HepG2 (cell line): ENCODE measurements around the gene NOC2L. TPM values are rescaled to one million over a fixed set of nuclear protein-coding genes. Genes with fewer than 3 reads are reported as not detected.

ENCODE experiments used
- CBFB ChIP-seq: sonication (generic); formaldehyde crosslinking; IDR thresholded peaks from 2 replicates; pipeline ENCODE4 v1.4.0; 2020; ENCODE audit warnings: missing genetic modification reagents
- CSRNP2 ChIP-seq: sonication (generic); formaldehyde crosslinking; conservative IDR thresholded peaks from 2 replicates; pipeline ENCODE4 v1.8.0; 2022; ENCODE audit warnings: low read depth, missing genetic modification reagents
- HIC2 ChIP-seq: sonication (generic); formaldehyde crosslinking; IDR thresholded peaks from 2 replicates; pipeline ENCODE4 v1.9.0; 2022; ENCODE audit warnings: low read depth, missing genetic modification reagents
- KDM3A ChIP-seq: IDR thresholded peaks from 2 replicates; pipeline ENCODE4 v1.6.1; 2018; ENCODE audit warnings: low read depth, missing compliant biosample characterization
- KLF16 ChIP-seq, 2 experiments: sonication (generic) in 1 of 2; formaldehyde crosslinking in 1 of 2; IDR thresholded peaks; 2 replicates each; pipeline versions ENCODE4 v1.6.1 to v1.8.0; 2016 to 2023; ENCODE audit warnings: missing genetic modification reagents in 2 of 2, missing compliant biosample characterization in 1 of 2
- NFE2L2 ChIP-seq: fragments of 150-350 bp; IDR thresholded peaks from 2 replicates; pipeline ENCODE4 v1.6.1; 2014; ENCODE audit warnings: low read length
- NFYB ChIP-seq: sonication (generic); formaldehyde crosslinking; IDR thresholded peaks from 2 replicates; pipeline ENCODE4 v1.4.0; 2020; ENCODE audit warnings: missing genetic modification reagents
- NR3C1 ChIP-seq: sonication (generic); formaldehyde crosslinking; IDR thresholded peaks from 2 replicates; pipeline ENCODE4 v1.4.0; 2020; ENCODE audit warnings: missing genetic modification reagents
- PBX2 ChIP-seq: IDR thresholded peaks from 2 replicates; pipeline ENCODE4 v1.6.1; 2016; ENCODE audit warnings: control low read depth
- SAP130 ChIP-seq: IDR thresholded peaks from 2 replicates; pipeline ENCODE4 v1.6.1; 2016; ENCODE audit warnings: low read depth
- TFDP1 ChIP-seq: IDR thresholded peaks from 2 replicates; pipeline ENCODE4 v1.6.1; 2016; ENCODE audit warnings: missing compliant biosample characterization, missing genetic modification reagents, borderline replicate concordance
- ZBED4 ChIP-seq: sonication (generic); formaldehyde crosslinking; IDR thresholded peaks from 2 replicates; pipeline ENCODE4 v1.4.0; 2020; ENCODE audit warnings: missing genetic modification reagents, borderline replicate concordance
- ZNF138 ChIP-seq: sonication (generic); formaldehyde crosslinking; IDR thresholded peaks from 2 replicates; pipeline ENCODE4 v1.5.0; 2020; ENCODE audit warnings: mild to moderate bottlenecking, low read depth, missing genetic modification reagents
- ZNF205 ChIP-seq: IDR thresholded peaks from 2 replicates; pipeline ENCODE4 v1.6.1; 2018; ENCODE audit warnings: missing biosample characterization, missing genetic modification reagents
- ZNF34 ChIP-seq: sonication (generic); formaldehyde crosslinking; IDR thresholded peaks from 2 replicates; pipeline ENCODE4 v1.4.0; 2020; ENCODE audit warnings: mild to moderate bottlenecking, missing genetic modification reagents, borderline replicate concordance
- ZNF558 ChIP-seq: sonication (generic); formaldehyde crosslinking; IDR thresholded peaks from 2 replicates; pipeline ENCODE4 v1.9.0; 2022; ENCODE audit warnings: mild to moderate bottlenecking, missing genetic modification reagents, borderline replicate concordance
- ZNF720 ChIP-seq: sonication (generic); formaldehyde crosslinking; IDR thresholded peaks from 2 replicates; pipeline ENCODE4 v1.4.0; 2020; ENCODE audit warnings: missing genetic modification reagents
- ZNF816 ChIP-seq: sonication (generic); formaldehyde crosslinking; IDR thresholded peaks from 2 replicates; pipeline ENCODE4 v1.8.0; 2022; ENCODE audit warnings: missing genetic modification reagents, mild to moderate bottlenecking, borderline replicate concordance
- ZNF883 ChIP-seq: sonication (generic); formaldehyde crosslinking; IDR thresholded peaks from 2 replicates; pipeline ENCODE4 v1.5.1; 2020; ENCODE audit warnings: mild to moderate bottlenecking, missing genetic modification reagents; ENCODE audit errors: not compliant biosample characterization
- ZSCAN31 ChIP-seq: sonication (generic); formaldehyde crosslinking; IDR thresholded peaks from 2 replicates; pipeline ENCODE4 v1.5.0; 2020; ENCODE audit warnings: low read depth, mild to moderate bottlenecking, missing genetic modification reagents
- polyA plus RNA-seq, 8 experiments: library from polyadenylated mRNA; depleted of rRNA in 3 of 8; stranded (reverse) in 7 of 8; unstranded in 1 of 8; fragments of >200 nt; fragmentation: Illumina TruSeq in 4 of 8; extraction: Trizol in 4 of 8; gene quantifications; 2 replicates each; pipeline versions ENCODE4 v1.2.1 to v1.2.3, GENCODE V29; 2011 to 2016; ENCODE audit warnings: low read depth in 4 of 8, missing spikeins in 1 of 8, mixed read lengths in 1 of 8; ENCODE audit not compliant: insufficient read depth in 1 of 8
- total RNA-seq, 5 experiments: library from RNA; depleted of rRNA; stranded (reverse); fragments of >200 nt; fragmentation: Illumina TruSeq; extraction: Trizol; gene quantifications; 2 replicates each; pipeline ENCODE4 v1.2.3, GENCODE V29; 2016; ENCODE audit warnings: low read depth in 1 of 5

NOC2L gene
- total and polyA plus RNA-seq, 2 of the 13 experiments (the other 11 are each of a cell fraction or from before 2014, with no cell fraction given), result 32.0 to 103 TPM

- no peak for TF ChIP-seq ZBED4
- no peak for TF ChIP-seq ZNF720
- TF ChIP-seq HIC2 (CRISPR knock-in tag), result no peak
- TF ChIP-seq ZNF816 (CRISPR knock-in tag), result 0 out of 2 replicates have a peak, but pooled peaks have one; percentile 4
- TF ChIP-seq CSRNP2 (CRISPR knock-in tag), result 0 out of 2 replicates have a peak, but pooled peaks have one; percentile 55
- TF ChIP-seq ZNF558 (CRISPR knock-in tag), result no peak
- TF ChIP-seq ZNF883 (CRISPR knock-in tag), result no peak
- 0 out of 2 replicates have a peak, but pooled peaks have one; percentile 8 for TF ChIP-seq CBFB (CRISPR knock-in tag)
- TF ChIP-seq KDM3A (CRISPR knock-in tag), result 0 out of 2 replicates have a peak, but pooled peaks have one; percentile 14
- TF ChIP-seq NFYB (CRISPR knock-in tag), result peak; percentile 76
- 0 out of 2 replicates have a peak, but pooled peaks have one; percentile 3 for TF ChIP-seq ZNF205 (CRISPR knock-in tag)
- peak; percentile 9; the same call in 1 of the 2 replicates for TF ChIP-seq ZNF34 (CRISPR knock-in tag)
- peak in 1 of 2 experiments; percentile 7; a peak in 1 of 4 replicates for TF ChIP-seq KLF16 (CRISPR knock-in tag; IDR thresholded peaks at IDR 0.05)
- 0 out of 2 replicates have a peak, but pooled peaks have one; percentile 46 for TF ChIP-seq SAP130
- TF ChIP-seq NFE2L2, result no peak
- TF ChIP-seq TFDP1 (CRISPR knock-in tag), result peak; percentile 83
- TF ChIP-seq ZNF138, result 0 out of 2 replicates have a peak, but pooled peaks have one; percentile 7
- TF ChIP-seq ZSCAN31, result peak; percentile 55; the same call in 1 of the 2 replicates
- no peak for TF ChIP-seq NR3C1 (CRISPR knock-in tag)
- peak; percentile 77 for TF ChIP-seq PBX2 (CRISPR knock-in tag)
These were observed 40.8 kb upstream of the NOC2L start, which contains the start of gene HES4 (continued) for GRCh38 chr1:999725-1000356.
